Measurements from ENCODE around the gene LRR1. TPM values are rescaled to one million over a fixed set of nuclear protein-coding genes. Genes with fewer than 3 reads are reported as not detected.
A peak's percentile ranks its signal among the peaks of the same experiment; 100 is the strongest.
"Not testable (repeated sequence)": the region's sequence is repeated elsewhere in the genome, so short reads cannot be mapped to it uniquely, and the experiment has no call there.

The LRR1 gene
- total RNA-seq, 2 donors from 2014 or later = 44.1 to 53.1 TPM

- peaks cover 81% of the 10 kb centered on the region for H3K4me1 Mint-ChIP-seq (ENCODE audit: low read depth)
- peak overlapping the region; percentile 2 for H3K27ac Mint-ChIP-seq
- DNase-seq = no peak
- no peak overlapping the region for H3K4me3 Mint-ChIP-seq
- ATAC-seq (replicated peaks in 1 of 2) = peak in 1 of 2 donors; percentile 23
- H3K36me3 Mint-ChIP-seq (ENCODE audit: insufficient read depth in 2 of 2) = peaks cover 12 to 49% of the 10 kb centered on the region in 2 donors
- H3K27me3 Mint-ChIP-seq (ENCODE audit: low read depth) = no peaks in the 10 kb centered on the region
- H3K9me3 Mint-ChIP-seq = no peaks in the 10 kb centered on the region
These were observed 18.9 kb upstream of the LRR1 start for GRCh38 chr14:49579841-49580240.

- H3K27me3 Mint-ChIP-seq (ENCODE audit: low read depth) = no peaks in the 10 kb centered on the region
- peaks cover 19 to 52% of the 10 kb centered on the region in 2 donors for H3K36me3 Mint-ChIP-seq (ENCODE audit: insufficient read depth in 2 of 2)
- ATAC-seq (replicated peaks in 1 of 2) (no peak), DNase-seq (no peak)
- peak overlapping the region; percentile 11 for H3K27ac Mint-ChIP-seq
- no peaks in the 10 kb centered on the region for H3K9me3 Mint-ChIP-seq
- peaks cover 80% of the 10 kb centered on the region for H3K4me1 Mint-ChIP-seq (ENCODE audit: low read depth)
- peak overlapping the region in 1 of 2 donors; percentile 38 for H3K4me3 Mint-ChIP-seq
These were observed 17.3 kb upstream of the LRR1 start for GRCh38 chr14:49581209-49582112.

- no peak for DNase-seq
- Mint-ChIP-seq H3K27me3 (ENCODE audit: low read depth) (no peaks in the 10 kb centered on the region), H3K4me1 (ENCODE audit: low read depth) (peaks cover 78% of the 10 kb centered on the region), H3K36me3 (ENCODE audit: insufficient read depth in 2 of 2) (peaks cover 19 to 51% of the 10 kb centered on the region in 2 donors), H3K9me3 (no peaks in the 10 kb centered on the region), H3K4me3 (peak overlapping the region in 1 of 2 donors; percentile 38), H3K27ac (peak overlapping the region; percentile 47)
- ATAC-seq (replicated peaks in 1 of 2) = no peak
These were observed 16.4 kb upstream of the LRR1 start for GRCh38 chr14:49582113-49582977.

GRCh38 chr14:49583629-49584028 is 15.1 kb upstream of the LRR1 start:
- peaks cover 70% of the 10 kb centered on the region for H3K4me1 Mint-ChIP-seq (ENCODE audit: low read depth)
- H3K27ac Mint-ChIP-seq = peak overlapping the region; percentile 95
- ATAC-seq (replicated peaks in 1 of 2) (no peak), DNase-seq (no peak)
- H3K27me3 Mint-ChIP-seq (ENCODE audit: low read depth) = no peaks in the 10 kb centered on the region
- H3K9me3 Mint-ChIP-seq = no peaks in the 10 kb centered on the region
- H3K4me3 Mint-ChIP-seq = peak overlapping the region; percentile 91 to 96
- H3K36me3 Mint-ChIP-seq (ENCODE audit: insufficient read depth in 2 of 2) = peaks cover 15 to 44% of the 10 kb centered on the region in 2 donors

- H3K27ac Mint-ChIP-seq = peak overlapping the region; percentile 95
- no peaks in the 10 kb centered on the region for H3K27me3 Mint-ChIP-seq (ENCODE audit: low read depth)
- peaks cover 66% of the 10 kb centered on the region for H3K4me1 Mint-ChIP-seq (ENCODE audit: low read depth)
- peak overlapping the region; percentile 91 to 96 for H3K4me3 Mint-ChIP-seq
- peaks cover 15 to 44% of the 10 kb centered on the region in 2 donors for H3K36me3 Mint-ChIP-seq (ENCODE audit: insufficient read depth in 2 of 2)
- no peak for ATAC-seq (replicated peaks in 1 of 2)
- no peak for DNase-seq
- H3K9me3 Mint-ChIP-seq = no peaks in the 10 kb centered on the region
These were observed 14.7 kb upstream of the LRR1 start for GRCh38 chr14:49584058-49584457.

GRCh38 chr14:49584981-49585640 is 13.6 kb upstream of the LRR1 start:
- not testable (repeated sequence) for H3K9me3 Mint-ChIP-seq; DNase-seq; ATAC-seq (replicated peaks in 1 of 2); H3K27me3 Mint-ChIP-seq (ENCODE audit: low read depth)
- peaks cover 15 to 44% of the 10 kb centered on the region in 2 donors for H3K36me3 Mint-ChIP-seq (ENCODE audit: insufficient read depth in 2 of 2)
- H3K4me3 Mint-ChIP-seq = peak overlapping the region; percentile 91 to 96
- peaks cover 56% of the 10 kb centered on the region for H3K4me1 Mint-ChIP-seq (ENCODE audit: low read depth)
- H3K27ac Mint-ChIP-seq = peak overlapping the region; percentile 95

- H3K27ac Mint-ChIP-seq = peak within 1 kb of the TSS; percentile 95
- ATAC-seq (replicated peaks in 1 of 2) = peak; percentile 92 to 93
- H3K36me3 Mint-ChIP-seq (ENCODE audit: insufficient read depth in 2 of 2) = peaks cover 15 to 44% of the 10 kb centered on the region in 2 donors
- peak; percentile 97 to 98 for DNase-seq
- H3K9me3 Mint-ChIP-seq = no peaks in the 10 kb centered on the region
- H3K4me3 Mint-ChIP-seq = peak within 1 kb of the TSS; percentile 91 to 96
- H3K27me3 Mint-ChIP-seq (ENCODE audit: low read depth) = no peaks in the 10 kb centered on the region
- H3K4me1 Mint-ChIP-seq (ENCODE audit: low read depth) = peaks cover 48% of the 10 kb centered on the region
These were observed 12.7 kb upstream of the LRR1 start, which contains the start of gene RPS29 for GRCh38 chr14:49585803-49586672. Gene RPS29, minus strand, starts transcription at chr14:49586380. Its CDS starts 34 bp downstream, at chr14:49586346.

- ATAC-seq (replicated peaks in 1 of 2) = peak in 1 of 2 donors; percentile 25
- Mint-ChIP-seq H3K4me1 (ENCODE audit: low read depth) (peaks cover 40% of the 10 kb centered on the region), H3K27ac (peak overlapping the region; percentile 95), H3K4me3 (peak overlapping the region; percentile 91 to 96), H3K9me3 (no peaks in the 10 kb centered on the region), H3K27me3 (ENCODE audit: low read depth) (no peaks in the 10 kb centered on the region), H3K36me3 (ENCODE audit: insufficient read depth in 2 of 2) (peaks cover 13 to 37% of the 10 kb centered on the region in 2 donors)
- peak; percentile 60 to 74 for DNase-seq
These were observed 11.9 kb upstream of the LRR1 start for GRCh38 chr14:49586673-49587460.

GRCh38 chr14:49589387-49589786 is 9.4 kb upstream of the LRR1 start:
- peaks cover 16% of the 10 kb centered on the region for H3K4me1 Mint-ChIP-seq (ENCODE audit: low read depth)
- no peaks in the 10 kb centered on the region for H3K9me3 Mint-ChIP-seq
- H3K4me3 Mint-ChIP-seq = no peak overlapping the region
- peaks cover 7 to 14% of the 10 kb centered on the region in 2 donors for H3K36me3 Mint-ChIP-seq (ENCODE audit: insufficient read depth in 2 of 2)
- H3K27me3 Mint-ChIP-seq (ENCODE audit: low read depth) = no peaks in the 10 kb centered on the region
- H3K27ac Mint-ChIP-seq = no peak overlapping the region
- DNase-seq = no peak
- ATAC-seq (replicated peaks in 1 of 2) = no peak

- no peak overlapping the region for H3K27ac Mint-ChIP-seq
- no peak overlapping the region for H3K4me3 Mint-ChIP-seq
- H3K27me3 Mint-ChIP-seq (ENCODE audit: low read depth) = no peaks in the 10 kb centered on the region
- H3K4me1 Mint-ChIP-seq (ENCODE audit: low read depth) = peaks cover 27% of the 10 kb centered on the region
- DNase-seq (no peak), ATAC-seq (replicated peaks in 1 of 2) (no peak)
- peaks cover 0 to under 1% of the 10 kb centered on the region in 2 donors for H3K36me3 Mint-ChIP-seq (ENCODE audit: insufficient read depth in 2 of 2)
- H3K9me3 Mint-ChIP-seq = no peaks in the 10 kb centered on the region
These were observed 5.7 kb upstream of the LRR1 start for GRCh38 chr14:49593016-49593415.

- peaks cover 3 to 8% of the 10 kb centered on the region in 2 donors for H3K36me3 Mint-ChIP-seq (ENCODE audit: insufficient read depth in 2 of 2)
- H3K27me3 Mint-ChIP-seq (ENCODE audit: low read depth) = no peaks in the 10 kb centered on the region
- H3K4me3 Mint-ChIP-seq = peak overlapping the region in 1 of 2 donors; percentile 28
- H3K4me1 Mint-ChIP-seq (ENCODE audit: low read depth) = peaks cover 27% of the 10 kb centered on the region
- DNase-seq (no peak), ATAC-seq (replicated peaks in 1 of 2) (no peak)
- H3K9me3 Mint-ChIP-seq = no peaks in the 10 kb centered on the region
- H3K27ac Mint-ChIP-seq = peak overlapping the region; percentile 54
These were observed 4.2 kb upstream of the LRR1 start for GRCh38 chr14:49594347-49595091.
